ENCODE results near the gene PRCD.
A peak's percentile ranks its signal among the peaks of the same experiment; 100 is the strongest.
"Not testable (repeated sequence)": the region's sequence is repeated elsewhere in the genome, so short reads cannot be mapped to it uniquely, and the experiment has no call there.

PRCD gene

GRCh38 chr17:76502341-76503211 lies 37.3 kb upstream of the PRCD start:
- DNase-seq (ENCODE audit: low read depth, low spot score), result no peak
- no peak overlapping the region for H3K27ac ChIP-seq

- no peak for DNase-seq (ENCODE audit: low read depth, low spot score)
- H3K27ac ChIP-seq, result no peak overlapping the region
Observed at GRCh38 chr17:76504117-76504516, 35.7 kb upstream of the PRCD start.

- no peak for DNase-seq (ENCODE audit: low read depth, low spot score)
- no peak overlapping the region for H3K27ac ChIP-seq
Observed at GRCh38 chr17:76506408-76507345, 33.2 kb upstream of the PRCD start.

- DNase-seq (ENCODE audit: low read depth, low spot score); H3K27ac ChIP-seq: not testable (repeated sequence)
Observed at GRCh38 chr17:76508472-76509063, 31.3 kb upstream of the PRCD start.

- H3K27ac ChIP-seq, result no peak overlapping the region
- no peak for DNase-seq (ENCODE audit: low read depth, low spot score)
Observed at GRCh38 chr17:76510831-76511244, 29.0 kb upstream of the PRCD start.

GRCh38 chr17:76511668-76512365 lies 28.0 kb upstream of the PRCD start:
- H3K27ac ChIP-seq, result no peak overlapping the region
- no peak for DNase-seq (ENCODE audit: low read depth, low spot score)

- DNase-seq (ENCODE audit: low read depth, low spot score), result no peak
- no peak overlapping the region for H3K27ac ChIP-seq
Observed at GRCh38 chr17:76512366-76513305, 27.2 kb upstream of the PRCD start.

GRCh38 chr17:76513306-76513692 lies 26.5 kb upstream of the PRCD start:
- no peak overlapping the region for H3K27ac ChIP-seq
- DNase-seq (ENCODE audit: low read depth, low spot score), result no peak

- not testable (repeated sequence) for H3K27ac ChIP-seq
Observed at GRCh38 chr17:76514355-76514754, 25.5 kb upstream of the PRCD start.

GRCh38 chr17:76515274-76515949 lies 24.4 kb upstream of the PRCD start:
- peak overlapping the region; percentile 56 for H3K27ac ChIP-seq
- peak; percentile 68 for DNase-seq (ENCODE audit: low read depth, low spot score)

More at GRCh38 chr17:76514355-76514754, 25.5 kb upstream of the PRCD start:
- DNase-seq (ENCODE audit: low read depth, low spot score), result not testable (repeated sequence)

- no peak for DNase-seq (ENCODE audit: low read depth, low spot score)
- no peak overlapping the region for H3K27ac ChIP-seq
Observed at GRCh38 chr17:76517638-76518038, 22.2 kb upstream of the PRCD start.

- DNase-seq (ENCODE audit: low read depth, low spot score), result no peak
- no peak overlapping the region for H3K27ac ChIP-seq
Observed at GRCh38 chr17:76519048-76519966, 20.5 kb upstream of the PRCD start.

GRCh38 chr17:76521262-76521661 lies 18.6 kb upstream of the PRCD start:
- DNase-seq (ENCODE audit: low read depth, low spot score), result no peak
- no peak overlapping the region for H3K27ac ChIP-seq

- H3K27ac ChIP-seq; DNase-seq (ENCODE audit: low read depth, low spot score): not testable (repeated sequence)
Observed at GRCh38 chr17:76521683-76522082, 18.2 kb upstream of the PRCD start.

- no peak overlapping the region for H3K27ac ChIP-seq
- DNase-seq (ENCODE audit: low read depth, low spot score), result no peak
Observed at GRCh38 chr17:76523084-76524037, 16.5 kb upstream of the PRCD start.
